Heart left ventricle (tissue), 16 donors: ENCODE results near the gene CFAP77. TPM values are rescaled to one million over a fixed set of nuclear protein-coding genes. Genes with fewer than 3 reads are reported as not detected.

Source experiments
- ATAC-seq, 4 donors: fragments of 200-7000 bp; cut with Tn5 transposase; one replicate each; pipeline ENCODE4 v1.9.1; 2020 to 2022; ENCODE audit warnings: moderate library complexity in 4 of 4, mild to moderate bottlenecking in 3 of 4, moderate number of reproducible peaks in 1 of 4
- DNase-seq, 5 donors: peaks; one replicate each; pipeline ENCODE4 v3.0.0-alpha.2; 2020
- H3K27ac ChIP-seq, 12 donors: fragments of 200-600 bp; sonication (generic) in 4 of 12; one replicate each; pipeline versions ENCODE4 v1.5.0 to v1.8.0; 2016 to 2022; ENCODE audit warnings: mild to moderate bottlenecking in 2 of 12
- H3K27me3 ChIP-seq, 9 donors: fragments of 200-600 bp; sonication (generic) in 2 of 9; one replicate each; pipeline versions ENCODE4 v1.5.1 to v1.8.0; 2016 to 2022; ENCODE audit warnings: mild to moderate bottlenecking in 3 of 9
- H3K36me3 ChIP-seq, 9 donors: fragments of 200-600 bp; sonication (generic) in 2 of 9; one replicate each; pipeline versions ENCODE4 v1.5.0 to v1.8.0; 2018 to 2022; ENCODE audit warnings: mild to moderate bottlenecking in 2 of 9
- H3K4me1 ChIP-seq, 12 donors: fragments of 200-600 bp; sonication (generic) in 4 of 12; one replicate each; pipeline versions ENCODE4 v1.5.0 to v1.8.0; 2016 to 2022; ENCODE audit warnings: mild to moderate bottlenecking in 3 of 12
- H3K4me3 ChIP-seq, 12 donors: fragments of 200-600 bp; sonication (generic) in 4 of 12; one replicate each; pipeline versions ENCODE4 v1.5.0 to v1.8.0; 2017 to 2022; ENCODE audit warnings: mild to moderate bottlenecking in 9 of 12, moderate library complexity in 4 of 12
- H3K9me3 ChIP-seq, 12 donors: fragments of 200-600 bp; sonication (generic) in 4 of 12; one replicate each; pipeline versions ENCODE4 v1.5.0 to v1.8.0; 2016 to 2022; ENCODE audit warnings: mild to moderate bottlenecking in 1 of 12
- POLR2A ChIP-seq, 2 donors: fragments of 450-650 bp; IDR thresholded peaks; one replicate each; pipeline ENCODE4 v1.6.1; 2017; ENCODE audit warnings: antibody characterized with exemption in 2 of 2, mild to moderate bottlenecking in 2 of 2, moderate library complexity in 2 of 2
- WGBS, 4 donors: extraction: QIAGEN DNeasy Blood & Tissue Kit in 2 of 4; methylation state at CpG; one replicate each; pipeline versions ENCODE4 v1.1.5 to v1.1.7; 2013 to 2018; 5-methylcytosine and 5-hydroxymethylcytosine counted together
- intact Hi-C, 10 donors: fragments of 100-400 bp; cut with DNase I; formaldehyde crosslinking; loops; one replicate each; pipeline versions ENCODE4 v1.11.1 to v1.14.2; 2022
- polyA plus RNA-seq, 2 donors: library from polyadenylated mRNA; stranded (reverse); fragments of 200-250 nt; gene quantifications; one replicate each; pipeline ENCODE4 v1.2.3, GENCODE V29; 2013
- total RNA-seq, 9 donors: library from RNA; depleted of rRNA in 2 of 9; stranded (reverse); fragments of >200 nt in 2 of 9; fragmentation: NEBNext Ultra II Directional in 3 of 9; extraction: Animal tissue kit (Norgen Biotek cat#: 25700) in 3 of 9; gene quantifications; one replicate each; pipeline versions ENCODE4 v1.1.0 to v1.2.4, GENCODE V29; 2016 to 2023
- TF ChIP-seq, protein P1 (sequence below), 12 donors: fragments of 200-600 bp; sonication (generic) in 4 of 12; IDR thresholded peaks; one replicate each; pipeline versions ENCODE4 v1.5.0 to v1.8.0; 2018 to 2022; ENCODE audit warnings: antibody characterized with exemption in 12 of 12, mild to moderate bottlenecking in 5 of 12
- donor health status: ischemic (EF 13 %, LVEDD 7.1; RV severe dilation, severe dysfunction).
- donor health status: healthy with polysubstance abuse.
- donor health status: DM: no; HTN: yes; CAD: no.
- donor health status: DM: no; HTN: no; CAD: no.
- donor health status: ischemic (EF 25% LVEDD 6.9; RV normal size, moderate dysfunction).
- donor health status: ischemic (EF 25% LVEDD 5.7; RV mildly dilated, moderate dysfunction).
- donor health status: healthy.
- donor health status: DM: yes; HTN: yes; CAD: no.
- donor health status: ischemic (EF 35%, LVEDD 5.7; RV mildly dilated, moderate dysfunction).
- donor health status: nonischemic (EF 11% LVEDD 7.7; RV severe dilation, severe dysfunction).
- donor health status: DM: yes; HTN: yes; CAD: no.
- donor health status: PGD.
- donor health status: ischemic (EF 29% LVEDD 5.4; RV normal size, mild dysfunction).
- donor health status: nonischemic (EF 23%, LVEDD 6.1; RV moderate dilation, normal function).

CFAP77 gene
- total and polyA plus RNA-seq, 11 donors = 1.3 to 6.8 (median 2.2) TPM

GRCh38 chr9:132572921-132573320 is 162.9 kb downstream of the CFAP77 start:
- Histone ChIP-seq H3K36me3 (no peaks in the 10 kb centered on the region), H3K4me3 (no peak overlapping the region), H3K27ac (no peak overlapping the region), H3K27me3 (peaks cover under 1 to 43% (median 14%) of the 10 kb centered on the region in 9 donors), H3K4me1 (peaks cover 0 to 5% (median 0%) of the 10 kb centered on the region in 12 donors), H3K9me3 (no peaks in the 10 kb centered on the region)
- DNase-seq = no peak
- ATAC-seq = peak in 3 of 4 donors; percentile 48 to 56 (median 49)
- TF ChIP-seq, protein P1, sequence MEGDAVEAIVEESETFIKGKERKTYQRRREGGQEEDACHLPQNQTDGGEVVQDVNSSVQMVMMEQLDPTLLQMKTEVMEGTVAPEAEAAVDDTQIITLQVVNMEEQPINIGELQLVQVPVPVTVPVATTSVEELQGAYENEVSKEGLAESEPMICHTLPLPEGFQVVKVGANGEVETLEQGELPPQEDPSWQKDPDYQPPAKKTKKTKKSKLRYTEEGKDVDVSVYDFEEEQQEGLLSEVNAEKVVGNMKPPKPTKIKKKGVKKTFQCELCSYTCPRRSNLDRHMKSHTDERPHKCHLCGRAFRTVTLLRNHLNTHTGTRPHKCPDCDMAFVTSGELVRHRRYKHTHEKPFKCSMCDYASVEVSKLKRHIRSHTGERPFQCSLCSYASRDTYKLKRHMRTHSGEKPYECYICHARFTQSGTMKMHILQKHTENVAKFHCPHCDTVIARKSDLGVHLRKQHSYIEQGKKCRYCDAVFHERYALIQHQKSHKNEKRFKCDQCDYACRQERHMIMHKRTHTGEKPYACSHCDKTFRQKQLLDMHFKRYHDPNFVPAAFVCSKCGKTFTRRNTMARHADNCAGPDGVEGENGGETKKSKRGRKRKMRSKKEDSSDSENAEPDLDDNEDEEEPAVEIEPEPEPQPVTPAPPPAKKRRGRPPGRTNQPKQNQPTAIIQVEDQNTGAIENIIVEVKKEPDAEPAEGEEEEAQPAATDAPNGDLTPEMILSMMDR (IDR thresholded peaks at IDR 0.05) = no peak
- no peak for TF ChIP-seq POLR2A (IDR thresholded peaks at IDR 0.05)
- intact Hi-C loops = loop anchor here in 4 of 10 donors (2.0 to 10.0 kb wide), 4 partner anchors 61 to 232 kb away; no protein-coding TSS in a partner anchor
- WGBS, 4 donors = 25 to 35% (median 29%) methylated on average over 8 of the region's 8 CpGs

- TF ChIP-seq POLR2A (IDR thresholded peaks at IDR 0.05) = no peak
- TF ChIP-seq, protein P1 (IDR thresholded peaks at IDR 0.05) = peak; percentile 53 to 82 (median 70)
- intact Hi-C loops = loop anchor here in 9 of 10 donors (1.0 to 10.0 kb wide), 10 partner anchors 66 to 230 kb away; partner anchors contain the start of gene CFAP77 (in 4 of the 9)
- peaks cover 22 to 64% (median 34%) of the 10 kb centered on the region in 9 donors for H3K27me3 ChIP-seq
- H3K4me1 ChIP-seq = peaks cover 0 to 5% (median 0%) of the 10 kb centered on the region in 12 donors
- WGBS, 4 donors = 8 to 16% (median 14%) methylated on average over 12 to 16 of the region's 16 CpGs
- no peak overlapping the region for H3K4me3 ChIP-seq
- DNase-seq (peak; percentile 54 to 83 (median 66)), ATAC-seq (peak; percentile 59 to 91 (median 85))
- H3K27ac ChIP-seq = no peak overlapping the region
- no peaks in the 10 kb centered on the region for H3K9me3 ChIP-seq
- H3K36me3 ChIP-seq = no peaks in the 10 kb centered on the region
Measured at GRCh38 chr9:132575005-132575609, 165.1 kb downstream of the CFAP77 start.

GRCh38 chr9:132575811-132576210 is 165.8 kb downstream of the CFAP77 start:
- no peaks in the 10 kb centered on the region for H3K36me3 ChIP-seq
- peaks cover 29 to 72% (median 41%) of the 10 kb centered on the region in 9 donors for H3K27me3 ChIP-seq
- TF ChIP-seq POLR2A (IDR thresholded peaks at IDR 0.05) = no peak
- TF ChIP-seq, protein P1 (IDR thresholded peaks at IDR 0.05) = no peak
- ATAC-seq = no peak
- intact Hi-C loops = loop anchor here (1.0 to 10.0 kb wide), 10 partner anchors 67 to 229 kb away; partner anchors contain the start of gene CFAP77 (in 5 of the 10)
- H3K27ac ChIP-seq = no peak overlapping the region
- WGBS, 4 donors = 75 to 84% (median 77%) methylated on average over 5 of the region's 5 CpGs
- DNase-seq = no peak
- H3K4me3 ChIP-seq = no peak overlapping the region
- H3K4me1 ChIP-seq = peaks cover 0 to 12% (median 0%) of the 10 kb centered on the region in 12 donors
- no peaks in the 10 kb centered on the region for H3K9me3 ChIP-seq

GRCh38 chr9:132577119-132577518 is 167.1 kb downstream of the CFAP77 start:
- intact Hi-C loops = loop anchor here in 6 of 10 donors (2.0 to 10.0 kb wide), 4 partner anchors 70 to 228 kb away; partner anchors contain the start of gene CFAP77 (in 3 of the 6)
- Histone ChIP-seq H3K27me3 (peaks cover 37 to 81% (median 47%) of the 10 kb centered on the region in 9 donors), H3K36me3 (no peaks in the 10 kb centered on the region), H3K27ac (no peak overlapping the region), H3K9me3 (no peaks in the 10 kb centered on the region), H3K4me3 (no peak overlapping the region), H3K4me1 (peaks cover 0 to 20% (median 5%) of the 10 kb centered on the region in 12 donors)
- ATAC-seq = no peak
- TF ChIP-seq, protein P1 (IDR thresholded peaks at IDR 0.05) = no peak
- no peak for TF ChIP-seq POLR2A (IDR thresholded peaks at IDR 0.05)
- DNase-seq = no peak
